Body of pancreas (tissue), 4 donors: ENCODE data around the gene CDK14.

Experiments used
- POLR2A ChIP-seq, 3 donors: fragments of 450-650 bp; IDR thresholded peaks; one replicate each; pipeline ENCODE4 v1.6.1; 2016; ENCODE audit warnings: antibody characterized with exemption in 3 of 3, mild to moderate bottlenecking in 2 of 3
- TF ChIP-seq, protein P1 (sequence below), 7 experiments: fragments of 450-650 bp in 4 of 7; fragments of 200-600 bp in 3 of 7; sonication (generic) in 3 of 7; IDR thresholded peaks; one replicate each; pipeline ENCODE4 v1.5.1; 2016 to 2019; ENCODE audit warnings: antibody characterized with exemption in 7 of 7

- TF ChIP-seq, protein P1, sequence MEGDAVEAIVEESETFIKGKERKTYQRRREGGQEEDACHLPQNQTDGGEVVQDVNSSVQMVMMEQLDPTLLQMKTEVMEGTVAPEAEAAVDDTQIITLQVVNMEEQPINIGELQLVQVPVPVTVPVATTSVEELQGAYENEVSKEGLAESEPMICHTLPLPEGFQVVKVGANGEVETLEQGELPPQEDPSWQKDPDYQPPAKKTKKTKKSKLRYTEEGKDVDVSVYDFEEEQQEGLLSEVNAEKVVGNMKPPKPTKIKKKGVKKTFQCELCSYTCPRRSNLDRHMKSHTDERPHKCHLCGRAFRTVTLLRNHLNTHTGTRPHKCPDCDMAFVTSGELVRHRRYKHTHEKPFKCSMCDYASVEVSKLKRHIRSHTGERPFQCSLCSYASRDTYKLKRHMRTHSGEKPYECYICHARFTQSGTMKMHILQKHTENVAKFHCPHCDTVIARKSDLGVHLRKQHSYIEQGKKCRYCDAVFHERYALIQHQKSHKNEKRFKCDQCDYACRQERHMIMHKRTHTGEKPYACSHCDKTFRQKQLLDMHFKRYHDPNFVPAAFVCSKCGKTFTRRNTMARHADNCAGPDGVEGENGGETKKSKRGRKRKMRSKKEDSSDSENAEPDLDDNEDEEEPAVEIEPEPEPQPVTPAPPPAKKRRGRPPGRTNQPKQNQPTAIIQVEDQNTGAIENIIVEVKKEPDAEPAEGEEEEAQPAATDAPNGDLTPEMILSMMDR (IDR thresholded peaks at IDR 0.05), result no peak
- no peak for TF ChIP-seq POLR2A (IDR thresholded peaks at IDR 0.05)
Observed at GRCh38 chr7:90692947-90693346, 96.8 kb downstream of the CDK14 start.
